ENCODE data around the gene INPP5A.

The INPP5A gene

DNA sequence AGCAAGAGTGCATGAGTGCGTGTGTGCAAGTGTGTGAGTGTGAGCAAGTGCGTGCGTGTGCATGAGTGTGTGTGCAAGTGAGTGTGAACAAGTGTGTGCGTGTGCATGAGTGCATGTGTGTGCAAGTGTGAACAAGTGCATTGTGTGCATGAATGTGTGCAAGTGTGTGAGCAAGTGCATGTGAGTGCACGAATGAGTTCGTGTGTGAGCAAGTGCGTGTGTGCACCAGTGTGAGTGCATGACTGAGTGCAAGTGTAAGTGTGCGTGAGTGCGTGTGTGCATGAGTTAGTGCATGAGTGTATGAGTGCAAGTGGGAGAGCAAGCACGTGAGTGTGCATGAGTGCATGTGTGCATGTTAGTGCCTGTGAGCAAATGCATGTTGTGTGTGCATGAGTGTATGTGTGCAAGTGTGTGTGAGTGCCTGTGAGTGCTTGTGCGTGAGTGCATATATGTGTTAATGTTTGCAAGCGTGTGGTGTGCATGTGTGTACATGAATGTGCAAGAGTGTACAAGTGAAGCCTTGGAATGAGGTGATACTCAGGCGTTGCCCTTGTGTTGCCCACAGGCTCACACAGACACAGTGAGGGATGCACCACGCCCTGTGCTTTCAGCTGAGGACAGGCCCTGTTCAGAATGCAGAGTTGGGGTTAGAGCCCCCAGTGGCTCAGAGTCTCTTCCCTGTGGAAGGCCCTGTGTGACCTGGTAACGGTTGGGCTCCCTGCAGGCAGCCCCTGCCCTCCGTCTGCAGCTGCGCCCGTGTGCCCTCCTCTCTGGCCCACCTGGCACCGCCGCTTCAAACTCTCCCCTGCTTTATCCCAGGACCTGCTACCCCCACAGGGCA, 151.2 kb downstream of the INPP5A start:
- no peak for DNase-seq (ENCODE audit: low read depth in 1 of 2, low spot score in 1 of 2)
- H3K27me3 ChIP-seq (ENCODE audit: insufficient read depth, poor library complexity, severe bottlenecking) = no peaks in the 10 kb centered on the region
- no peak for TF ChIP-seq POLR2AphosphoS5 (IDR thresholded peaks at IDR 0.05; ENCODE audit: low read depth)
- no peak for TF ChIP-seq GABPA (IDR thresholded peaks at IDR 0.05; ENCODE audit: low read depth)
- TF ChIP-seq REST (IDR thresholded peaks at IDR 0.05; ENCODE audit: insufficient replicate concordance, low read depth) = no peak
- no peak for TF ChIP-seq SPI1 (IDR thresholded peaks at IDR 0.05; ENCODE audit: borderline replicate concordance, low read depth)
- no peak for TF ChIP-seq CTCF (IDR thresholded peaks at IDR 0.05; ENCODE audit: insufficient read depth, low read length)
- H3K27ac ChIP-seq (replicated peaks) = no peak overlapping the region
- no peak overlapping the region for H3K4me3 ChIP-seq (replicated peaks; ENCODE audit: insufficient read depth, low read length)

- no peak overlapping the region for H3K4me3 ChIP-seq (replicated peaks; ENCODE audit: insufficient read depth, low read length)
- DNase-seq (ENCODE audit: low read depth in 1 of 2, low spot score in 1 of 2) = no peak
Observed at GRCh38 chr10:132689721-132690360, 152.3 kb downstream of the INPP5A start.

More at GRCh38 chr10:132689721-132690360, 152.3 kb downstream of the INPP5A start:
- no peak for TF ChIP-seq CTCF (IDR thresholded peaks at IDR 0.05; ENCODE audit: insufficient read depth, low read length)
- TF ChIP-seq SPI1 (IDR thresholded peaks at IDR 0.05; ENCODE audit: borderline replicate concordance, low read depth) = no peak
- no peak for TF ChIP-seq GABPA (IDR thresholded peaks at IDR 0.05; ENCODE audit: low read depth)
- TF ChIP-seq POLR2AphosphoS5 (IDR thresholded peaks at IDR 0.05; ENCODE audit: low read depth) = no peak
- TF ChIP-seq REST (IDR thresholded peaks at IDR 0.05; ENCODE audit: insufficient replicate concordance, low read depth) = no peak
- no peak overlapping the region for H3K27ac ChIP-seq (replicated peaks)
- H3K27me3 ChIP-seq (ENCODE audit: insufficient read depth, poor library complexity, severe bottlenecking) = no peaks in the 10 kb centered on the region
